Vagina (tissue), 2 donors: ENCODE data around the gene RAPGEF6.

Source experiments
- POLR2A ChIP-seq, 2 donors: fragments of 450-650 bp; IDR thresholded peaks; one replicate each; pipeline ENCODE4 v1.6.1; 2017; ENCODE audit warnings: antibody characterized with exemption in 2 of 2, mild to moderate bottlenecking in 2 of 2, moderate library complexity in 2 of 2
- TF ChIP-seq, protein P1 (sequence below), 3 experiments: fragments of 450-650 bp in 2 of 3; fragments of 200-600 bp in 1 of 3; sonication (generic) in 1 of 3; IDR thresholded peaks; one replicate each; pipeline ENCODE4 v1.5.1; 2017 to 2019; ENCODE audit warnings: antibody characterized with exemption in 3 of 3, mild to moderate bottlenecking in 2 of 3, moderate library complexity in 2 of 3

DNA sequence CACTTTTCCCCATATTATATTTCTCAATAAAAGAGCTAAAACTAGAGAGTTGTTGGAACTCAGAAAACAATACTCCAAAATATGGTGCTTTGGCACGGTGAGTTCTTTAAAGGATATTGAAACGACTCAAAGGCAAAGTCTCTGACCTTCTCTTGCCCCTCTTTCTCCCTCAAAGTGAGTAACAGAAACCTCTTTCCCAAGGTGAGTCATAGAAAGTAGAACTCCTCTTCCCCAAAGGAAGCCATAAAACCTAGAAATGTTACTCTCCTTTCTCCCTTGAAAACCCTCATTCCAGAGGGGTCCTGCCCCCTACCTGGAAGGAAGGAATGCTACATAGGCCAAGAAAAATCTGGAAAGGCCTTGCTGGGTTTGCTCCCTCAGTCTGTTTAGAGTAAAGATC, 47.5 kb downstream of the RAPGEF6 start:
- TF ChIP-seq, protein P1, sequence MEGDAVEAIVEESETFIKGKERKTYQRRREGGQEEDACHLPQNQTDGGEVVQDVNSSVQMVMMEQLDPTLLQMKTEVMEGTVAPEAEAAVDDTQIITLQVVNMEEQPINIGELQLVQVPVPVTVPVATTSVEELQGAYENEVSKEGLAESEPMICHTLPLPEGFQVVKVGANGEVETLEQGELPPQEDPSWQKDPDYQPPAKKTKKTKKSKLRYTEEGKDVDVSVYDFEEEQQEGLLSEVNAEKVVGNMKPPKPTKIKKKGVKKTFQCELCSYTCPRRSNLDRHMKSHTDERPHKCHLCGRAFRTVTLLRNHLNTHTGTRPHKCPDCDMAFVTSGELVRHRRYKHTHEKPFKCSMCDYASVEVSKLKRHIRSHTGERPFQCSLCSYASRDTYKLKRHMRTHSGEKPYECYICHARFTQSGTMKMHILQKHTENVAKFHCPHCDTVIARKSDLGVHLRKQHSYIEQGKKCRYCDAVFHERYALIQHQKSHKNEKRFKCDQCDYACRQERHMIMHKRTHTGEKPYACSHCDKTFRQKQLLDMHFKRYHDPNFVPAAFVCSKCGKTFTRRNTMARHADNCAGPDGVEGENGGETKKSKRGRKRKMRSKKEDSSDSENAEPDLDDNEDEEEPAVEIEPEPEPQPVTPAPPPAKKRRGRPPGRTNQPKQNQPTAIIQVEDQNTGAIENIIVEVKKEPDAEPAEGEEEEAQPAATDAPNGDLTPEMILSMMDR (IDR thresholded peaks at IDR 0.05) = no peak
- TF ChIP-seq POLR2A (IDR thresholded peaks at IDR 0.05) = no peak
